ENCODE data around the gene FOXO6.
A peak's percentile ranks its signal among the peaks of the same experiment; 100 is the strongest.

The FOXO6 gene

GRCh38 chr1:41365320-41365633 lies 4.0 kb downstream of the FOXO6 start:
- ATAC-seq = no peak

GRCh38 chr1:41365772-41366454 lies 4.7 kb downstream of the FOXO6 start:
- ATAC-seq = peak; percentile 1; the same call in 1 of the 3 replicates
- no peak for TF ChIP-seq OSR1 (CRISPR knock-in tag; IDR thresholded peaks at IDR 0.05)

More at GRCh38 chr1:41365320-41365633, 4.0 kb downstream of the FOXO6 start:
- TF ChIP-seq POU6F1 (CRISPR knock-in tag; IDR thresholded peaks at IDR 0.05; ENCODE audit: borderline replicate concordance, low read depth) (no peak), OSR1 (CRISPR knock-in tag; IDR thresholded peaks at IDR 0.05) (no peak), ZNF70 (CRISPR knock-in tag; IDR thresholded peaks at IDR 0.05) (no peak), ZC3H10 (CRISPR knock-in tag; IDR thresholded peaks at IDR 0.05) (no peak), PATZ1 (CRISPR knock-in tag; IDR thresholded peaks at IDR 0.05; ENCODE audit: borderline replicate concordance) (no peak), ZFP3 (CRISPR knock-in tag; IDR thresholded peaks at IDR 0.05) (no peak), TSHZ2 (CRISPR knock-in tag; IDR thresholded peaks at IDR 0.05) (no peak), ESRRG (CRISPR knock-in tag; IDR thresholded peaks at IDR 0.05) (no peak), BACH2 (CRISPR knock-in tag; IDR thresholded peaks at IDR 0.05; ENCODE audit: borderline replicate concordance) (no peak), ARNTL (CRISPR knock-in tag; IDR thresholded peaks at IDR 0.05; ENCODE audit: borderline replicate concordance, low read depth) (no peak), TCF4 (CRISPR knock-in tag; IDR thresholded peaks at IDR 0.05; ENCODE audit: borderline replicate concordance) (no peak), CSRNP3 (CRISPR knock-in tag; IDR thresholded peaks at IDR 0.05) (no peak), CREB5 (CRISPR knock-in tag; IDR thresholded peaks at IDR 0.05; ENCODE audit: low read depth) (no peak), SNAI2 (CRISPR knock-in tag; IDR thresholded peaks at IDR 0.05) (no peak), ZNF565 (CRISPR knock-in tag; conservative IDR thresholded peaks at IDR 0.05; ENCODE audit: low read depth) (no peak), CSDC2 (CRISPR knock-in tag; IDR thresholded peaks at IDR 0.05) (no peak)

GRCh38 chr1:41366455-41367287 lies 5.4 kb downstream of the FOXO6 start:
- TF ChIP-seq ZFP30 (CRISPR knock-in tag; IDR thresholded peaks at IDR 0.05) = no peak
- no peak for TF ChIP-seq PATZ1 (CRISPR knock-in tag; IDR thresholded peaks at IDR 0.05; ENCODE audit: borderline replicate concordance)
- no peak for TF ChIP-seq ZC3H10 (CRISPR knock-in tag; IDR thresholded peaks at IDR 0.05)
- TF ChIP-seq CSDC2 (CRISPR knock-in tag; IDR thresholded peaks at IDR 0.05) = no peak
- TF ChIP-seq ISL1 (CRISPR knock-in tag; IDR thresholded peaks at IDR 0.05) = no peak
- TF ChIP-seq PPARA (CRISPR knock-in tag; IDR thresholded peaks at IDR 0.05; ENCODE audit: borderline replicate concordance) = no peak
- no peak for TF ChIP-seq RARB (CRISPR knock-in tag; IDR thresholded peaks at IDR 0.05)
- no peak for TF ChIP-seq CSRNP3 (CRISPR knock-in tag; IDR thresholded peaks at IDR 0.05)
- TF ChIP-seq ZNF8 (CRISPR knock-in tag; IDR thresholded peaks at IDR 0.05) = no peak
- no peak for TF ChIP-seq POU6F1 (CRISPR knock-in tag; IDR thresholded peaks at IDR 0.05; ENCODE audit: borderline replicate concordance, low read depth)
- no peak for TF ChIP-seq TCF4 (CRISPR knock-in tag; IDR thresholded peaks at IDR 0.05; ENCODE audit: borderline replicate concordance)
- TF ChIP-seq ZNF70 (CRISPR knock-in tag; IDR thresholded peaks at IDR 0.05) = no peak
- no peak for TF ChIP-seq ESRRG (CRISPR knock-in tag; IDR thresholded peaks at IDR 0.05)
- ATAC-seq = peak; percentile 11
